GM18505 (cell line): Measurements from ENCODE around the gene MAD1L1.

Experiments used
- ATAC-seq: cut with Tn5 transposase; IDR thresholded peaks from one replicate; pipeline ENCODE4 v1.9.1; 2021; ENCODE audit not compliant: unreplicated experiment
- POLR2A ChIP-seq: IDR thresholded peaks from 4 replicates; pipeline ENCODE4 v1.6.1; 2011; ENCODE audit warnings: borderline replicate concordance; ENCODE audit not compliant: insufficient read depth, insufficient read length; ENCODE audit errors: extremely low read depth

The MAD1L1 gene

DNA sequence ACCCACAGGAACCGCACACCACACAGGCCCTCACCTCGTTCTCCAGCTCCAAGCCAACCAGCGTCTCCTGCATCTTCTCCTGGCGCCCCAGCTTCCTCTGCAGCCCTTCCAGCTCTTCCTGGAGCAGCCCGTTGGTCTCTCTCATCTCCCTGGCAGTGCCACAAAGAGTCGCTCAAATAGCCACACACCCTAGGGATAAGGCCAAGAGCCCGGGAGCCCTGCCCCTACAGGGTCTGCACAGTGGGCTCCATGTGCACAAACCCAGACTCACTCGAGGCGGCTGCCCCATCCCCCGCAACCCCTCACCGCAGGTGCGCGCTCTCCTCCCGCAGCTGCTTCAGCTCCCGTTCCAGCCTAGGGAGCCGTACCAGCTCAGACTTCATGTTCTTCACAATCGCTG is 16.9 kb downstream of the MAD1L1 start:
- no peak for ATAC-seq
- no peak for TF ChIP-seq POLR2A

DNA sequence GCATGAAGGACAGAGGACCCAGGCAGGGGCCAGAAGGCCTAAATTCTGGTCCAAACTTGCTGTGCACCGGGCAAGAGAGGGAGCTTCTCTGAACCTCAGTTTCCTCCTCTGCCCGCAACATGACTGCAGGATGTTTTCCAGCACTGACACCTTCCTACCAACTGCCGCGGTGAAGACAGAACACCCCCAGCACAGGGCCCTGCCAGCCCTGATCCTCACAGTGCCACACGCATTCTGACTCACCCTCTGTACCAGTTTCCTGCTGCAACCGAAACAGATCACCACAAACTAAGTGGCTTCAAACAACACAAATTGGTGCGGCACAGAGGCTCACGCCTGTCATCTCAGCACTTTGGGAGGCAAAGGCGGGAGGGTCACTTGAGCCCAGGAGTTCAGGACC is 18.1 kb downstream of the MAD1L1 start:
- ATAC-seq: no peak
- no peak for TF ChIP-seq POLR2A

DNA sequence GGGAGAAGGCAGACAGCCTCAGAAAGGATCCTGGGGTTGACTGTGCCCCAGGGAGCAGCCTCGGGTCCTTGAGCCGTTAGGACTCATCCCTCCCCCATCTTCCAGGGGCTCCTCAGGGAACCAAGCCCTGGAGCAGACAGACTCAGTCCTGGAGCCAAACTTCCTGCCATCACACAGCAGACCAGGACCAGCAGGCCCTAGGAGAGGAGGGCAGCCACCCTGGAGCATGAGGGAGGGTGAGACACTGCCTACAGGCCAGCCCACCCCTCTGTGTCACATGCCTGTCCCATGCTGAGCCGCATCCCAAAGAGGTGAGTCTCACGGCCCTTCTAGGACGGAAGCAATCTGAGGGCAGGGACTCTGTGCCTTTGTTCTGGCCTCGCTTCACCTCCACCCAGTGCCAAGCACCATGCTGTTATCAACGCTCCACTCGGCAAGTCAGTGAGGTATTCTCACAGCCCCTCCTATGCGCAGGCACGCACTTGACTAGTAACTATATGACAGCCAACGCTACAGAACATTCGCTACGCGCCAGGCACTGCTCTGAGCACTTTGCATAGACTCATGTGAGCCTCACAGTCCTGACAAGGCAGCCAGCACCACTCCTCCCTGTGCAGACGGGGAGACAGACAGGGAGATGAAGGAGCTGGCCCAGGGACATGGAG is 19.1 kb downstream of the MAD1L1 start:
- no peak for TF ChIP-seq POLR2A
- ATAC-seq: no peak

DNA sequence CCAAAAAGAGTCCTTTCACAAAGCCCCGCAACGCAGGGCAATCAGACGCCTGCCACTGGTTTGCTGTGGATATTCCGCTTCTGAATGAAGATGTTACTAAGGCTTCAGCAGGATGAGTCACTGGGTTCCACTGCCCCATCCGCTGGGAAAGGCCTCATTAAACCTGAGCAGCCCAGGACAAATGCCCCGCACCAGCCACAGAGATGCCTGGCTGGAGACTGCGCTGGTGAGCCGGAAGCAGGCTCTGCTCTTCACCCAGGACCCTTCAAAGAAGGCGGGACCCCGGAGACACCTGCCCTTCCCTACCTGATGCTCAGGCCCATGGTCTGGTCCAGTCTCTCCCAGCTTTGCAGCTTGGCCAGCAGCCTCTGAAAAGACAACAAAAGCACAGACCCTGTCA is 19.8 kb downstream of the MAD1L1 start:
- ATAC-seq: no peak
- TF ChIP-seq POLR2A: no peak

DNA sequence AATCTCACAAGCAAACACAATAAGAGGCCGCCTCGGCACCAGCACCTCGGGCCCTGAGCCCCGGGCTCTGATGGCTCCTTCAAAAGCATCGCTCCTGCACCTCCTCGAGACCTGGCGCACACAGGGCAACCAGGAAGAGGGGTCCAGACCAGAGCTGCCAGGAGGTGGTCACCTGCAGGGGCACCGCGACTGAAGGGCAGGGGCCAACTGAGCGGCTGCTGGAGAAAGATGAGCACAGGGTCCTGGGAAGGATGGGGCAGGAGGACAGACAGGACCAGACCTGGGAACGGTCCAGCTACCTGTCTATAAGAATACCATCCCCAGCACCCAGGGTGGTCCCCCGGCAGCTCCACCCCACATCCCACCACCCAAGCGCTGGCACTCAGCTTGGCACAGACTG is 20.8 kb downstream of the MAD1L1 start:
- no peak for TF ChIP-seq POLR2A

DNA sequence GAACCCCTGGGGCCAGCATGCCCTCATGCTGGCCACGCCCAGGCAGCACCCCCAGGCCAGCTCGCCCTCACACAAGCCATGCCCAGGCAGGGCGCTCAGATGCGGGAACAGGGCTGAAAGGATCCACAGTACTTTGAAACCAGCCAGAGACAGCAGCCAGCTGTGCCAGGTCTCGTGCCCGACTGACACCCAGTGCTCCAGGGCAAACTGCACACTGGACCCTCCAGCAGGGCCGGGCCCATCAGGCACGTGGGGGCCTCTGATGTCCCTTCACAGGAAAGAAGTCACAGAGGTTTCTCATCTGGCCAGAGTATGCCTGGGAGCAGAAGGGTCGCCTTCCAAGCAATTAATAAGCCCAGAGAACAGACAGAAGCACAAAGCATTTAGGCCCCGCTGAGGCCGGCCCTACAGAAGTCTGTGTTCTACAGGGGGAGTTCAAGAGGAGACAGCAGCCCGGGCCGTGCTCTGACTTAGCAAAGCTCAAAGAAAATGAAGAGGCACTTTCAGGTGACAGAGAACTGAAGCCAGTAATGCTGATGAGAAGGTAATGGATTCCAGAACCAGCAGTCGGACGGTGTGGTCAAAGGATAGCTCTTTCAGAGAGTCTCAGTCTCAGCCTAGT is 21.4 kb downstream of the MAD1L1 start:
- ATAC-seq: no peak
- TF ChIP-seq POLR2A: no peak

More for the DNA sequence above, 20.8 kb downstream of the MAD1L1 start:
- no peak for ATAC-seq

DNA sequence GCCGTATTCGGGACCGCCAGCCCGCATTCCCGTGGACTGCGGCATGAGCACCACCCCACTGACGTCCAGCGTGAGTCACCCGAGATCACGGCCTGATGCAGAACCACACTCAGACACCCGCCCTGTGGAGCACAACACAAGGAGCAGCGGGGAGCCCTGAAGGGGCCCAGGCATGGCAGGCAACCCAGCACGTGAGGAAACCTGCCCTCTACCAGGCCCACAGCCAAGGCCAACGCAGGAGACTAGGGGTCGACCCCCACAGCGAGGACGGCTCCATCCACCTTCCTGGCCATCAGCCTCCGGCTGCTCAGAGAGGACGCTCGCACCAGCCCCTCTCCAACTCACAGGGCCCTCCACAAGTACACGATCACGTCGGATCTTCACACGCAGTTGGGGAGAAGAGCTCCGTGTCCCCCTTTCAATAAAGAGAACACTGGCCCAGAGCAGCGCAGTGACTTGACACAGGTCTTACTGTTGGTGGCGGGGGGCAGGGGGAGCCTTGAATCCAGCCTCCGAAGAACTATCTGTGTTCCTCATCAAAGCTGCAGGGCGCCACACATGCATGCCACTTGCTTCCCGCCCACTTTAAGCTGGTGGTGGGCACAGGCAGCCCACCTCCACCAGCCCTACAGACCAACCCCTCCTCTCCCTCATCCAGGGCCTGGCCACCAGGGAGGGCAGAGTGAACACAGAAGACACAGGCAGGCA is 22.0 kb downstream of the MAD1L1 start:
- TF ChIP-seq POLR2A: no peak
- no peak for ATAC-seq

DNA sequence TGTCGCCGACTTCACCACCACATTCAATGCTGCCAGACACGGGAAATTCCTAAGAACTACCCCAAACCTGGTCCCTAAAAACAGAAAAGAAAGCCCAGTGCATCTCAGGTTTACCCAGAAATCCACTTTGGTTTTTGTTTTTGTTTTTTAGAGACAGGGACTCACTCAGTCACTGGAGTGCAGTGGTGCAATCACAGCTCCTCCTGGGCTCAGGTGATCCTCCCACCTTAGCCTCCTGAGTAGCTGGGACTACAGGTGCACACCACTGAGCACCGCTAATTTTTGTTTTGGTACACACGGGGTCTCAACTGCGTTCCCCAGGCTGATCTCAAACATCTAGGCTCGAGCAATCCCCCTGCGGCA is 22.8 kb downstream of the MAD1L1 start:
- no peak for TF ChIP-seq POLR2A
- no peak for ATAC-seq

DNA sequence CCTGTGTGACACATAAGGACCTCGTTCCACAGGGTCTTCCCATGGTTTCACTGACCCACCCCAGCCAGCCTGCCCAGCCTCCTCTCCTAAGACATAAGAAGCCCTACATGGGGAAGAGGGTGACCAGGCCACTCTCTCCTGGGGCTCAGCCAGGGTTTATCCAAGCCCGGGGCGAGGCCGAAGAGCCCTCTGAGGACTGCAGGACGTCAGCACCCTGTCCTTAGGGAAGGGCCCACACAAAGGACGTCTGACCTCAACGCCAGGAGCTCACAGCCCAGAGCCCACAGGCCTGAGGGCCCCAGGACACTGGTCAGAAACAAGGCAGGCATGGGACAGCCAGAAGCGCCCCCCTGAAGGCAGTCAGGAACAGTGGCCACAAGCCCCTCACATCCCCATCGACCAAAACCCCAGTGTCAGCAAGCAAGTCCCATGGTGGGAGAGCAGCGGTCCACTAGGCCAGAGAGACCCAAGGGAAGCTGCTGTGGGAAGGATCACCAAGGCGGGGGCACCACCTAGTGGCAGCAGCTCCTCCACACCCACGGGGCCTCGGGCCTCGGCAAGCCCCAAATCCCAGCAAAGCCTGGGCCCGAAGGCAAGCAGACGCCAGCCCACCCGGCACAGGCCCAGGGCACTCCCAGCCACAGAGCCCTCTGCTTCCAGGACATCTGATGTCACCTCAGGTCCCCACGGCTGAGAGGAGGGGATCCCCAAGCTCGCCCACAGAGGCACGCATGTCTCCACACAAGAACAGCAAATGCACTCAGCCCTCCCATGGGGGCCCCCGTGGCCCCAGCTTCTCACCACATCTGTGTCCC is 23.4 kb downstream of the MAD1L1 start:
- TF ChIP-seq POLR2A: no peak
- no peak for ATAC-seq

DNA sequence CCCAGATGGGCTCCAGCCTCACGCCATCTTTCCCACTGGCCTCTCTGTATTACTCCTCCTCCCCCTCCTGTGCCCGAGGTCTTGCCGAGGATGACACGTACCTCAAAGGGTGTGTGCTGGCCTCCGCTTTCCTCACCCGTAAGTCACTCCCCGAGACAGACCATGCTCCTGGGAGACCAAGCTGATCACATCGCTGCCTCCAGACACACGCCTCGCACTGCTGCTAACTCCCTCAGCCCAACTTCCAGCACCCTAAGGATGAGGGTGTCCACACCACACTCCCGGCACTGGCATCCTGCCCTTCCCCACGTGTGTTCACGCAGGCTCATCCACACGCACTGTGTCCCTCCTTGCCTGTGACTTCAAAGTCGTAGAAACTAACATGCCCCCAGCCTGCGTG is 24.0 kb downstream of the MAD1L1 start:
- no peak for ATAC-seq
- TF ChIP-seq POLR2A: no peak

DNA sequence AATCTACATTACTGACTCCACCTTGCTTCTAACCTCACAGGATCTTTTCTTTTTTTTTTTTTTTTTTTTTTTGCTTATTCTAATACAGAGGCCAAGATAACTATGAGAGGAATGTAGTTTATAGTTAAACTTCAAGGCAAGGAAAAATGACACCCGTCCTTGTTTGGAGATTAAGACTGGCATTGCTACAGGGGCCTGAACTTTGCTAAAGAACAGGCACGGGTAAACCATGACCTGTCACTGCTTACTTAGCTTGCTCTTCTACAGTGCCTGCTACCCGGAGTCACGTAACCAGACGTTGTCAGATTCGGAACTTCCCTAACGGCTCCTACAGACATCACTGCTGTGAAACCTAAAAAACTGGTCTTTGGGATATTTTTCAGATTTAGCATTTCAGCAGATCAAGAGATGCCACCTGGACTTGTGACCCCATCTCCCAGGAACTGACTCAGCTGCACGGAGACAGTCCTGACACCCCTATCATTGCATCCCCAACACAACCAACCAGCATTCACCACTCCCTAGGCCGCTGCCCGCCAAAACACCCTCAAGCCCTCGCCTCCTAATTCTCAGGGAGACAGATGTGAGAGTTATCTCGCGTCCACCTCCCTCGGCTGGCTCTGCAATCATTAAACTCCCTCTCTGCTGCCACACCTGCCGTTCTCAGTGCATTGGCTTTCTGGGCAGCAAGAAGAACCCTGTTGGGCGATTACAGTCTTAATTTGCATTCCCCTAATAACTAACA is 27.5 kb downstream of the MAD1L1 start:
- TF ChIP-seq POLR2A: no peak

DNA sequence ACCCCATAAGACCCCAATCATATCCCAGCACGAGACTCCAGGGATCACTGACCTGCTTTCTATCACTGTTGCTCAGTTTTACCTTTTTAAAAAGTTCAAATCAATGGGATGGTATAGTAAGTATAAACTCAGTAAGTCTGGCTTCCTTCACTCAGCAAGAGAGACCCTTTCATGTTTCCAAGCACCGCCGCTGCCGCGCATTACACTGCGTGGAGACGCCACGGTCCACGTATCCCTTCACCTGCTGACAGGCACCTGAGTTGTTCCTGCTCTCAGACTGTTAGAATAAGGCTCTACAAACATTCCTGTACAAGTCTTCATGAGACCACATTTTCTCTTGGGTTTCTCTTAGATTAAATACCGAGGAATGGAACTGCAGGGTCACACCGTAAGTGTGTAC is 28.3 kb downstream of the MAD1L1 start:
- ATAC-seq: no peak
- no peak for TF ChIP-seq POLR2A

More for the DNA sequence above, 27.5 kb downstream of the MAD1L1 start:
- ATAC-seq: no peak
